ENCODE data around the gene CSF2.

- TF ChIP-seq EZH2 (IDR thresholded peaks at IDR 0.05), result no peak
- TF ChIP-seq YY1 (IDR thresholded peaks at IDR 0.05; ENCODE audit: extremely low read depth, insufficient replicate concordance, low read depth, low read length), result no peak
- TF ChIP-seq SP1 (IDR thresholded peaks at IDR 0.05; ENCODE audit: low read depth), result no peak
- no peak for TF ChIP-seq ZBTB33 (IDR thresholded peaks at IDR 0.05; ENCODE audit: extremely low read depth, insufficient replicate concordance, low read length)
- TF ChIP-seq CTCF (IDR thresholded peaks at IDR 0.05 in 2 of 3, conservative IDR thresholded peaks at IDR 0.05 in 1 of 3; ENCODE audit: borderline replicate concordance in 1 of 3, insufficient read depth in 1 of 3, low read depth in 2 of 3, low read length in 2 of 3), result no peak
- TF ChIP-seq POLR2AphosphoS5 (IDR thresholded peaks at IDR 0.05; ENCODE audit: low read depth, low read length), result no peak
- no peak for TF ChIP-seq POLR2A (IDR thresholded peaks at IDR 0.05; ENCODE audit: borderline replicate concordance, extremely low read depth, insufficient read depth, insufficient read length)
- TF ChIP-seq EGR1 (IDR thresholded peaks at IDR 0.05; ENCODE audit: low read depth), result no peak
- TF ChIP-seq SRF (IDR thresholded peaks at IDR 0.05; ENCODE audit: low read depth), result no peak
- no peak for TF ChIP-seq REST (IDR thresholded peaks at IDR 0.05; ENCODE audit: low read depth)
- TF ChIP-seq ATF3 (IDR thresholded peaks at IDR 0.05), result no peak
- TF ChIP-seq EZH2phosphoT487 (IDR thresholded peaks at IDR 0.05; ENCODE audit: borderline replicate concordance), result no peak
- TF ChIP-seq JUND (IDR thresholded peaks at IDR 0.05), result no peak
Observed at GRCh38 chr5:132087176-132087575, 13.6 kb downstream of the CSF2 start.

All from HCT116 (cell line).